ENCODE data around the gene VAV3. TPM values are rescaled to one million over a fixed set of nuclear protein-coding genes. Genes with fewer than 3 reads are reported as not detected.

VAV3 gene
- total and polyA plus RNA-seq, 2 of the 8 experiments (the other 6 are each of a cell fraction or from before 2014, with no cell fraction given): 2.9 to 7.9 TPM

- no peaks in the 10 kb centered on the region for H3K23me2 ChIP-seq (ENCODE audit: low read depth, low read length)
- H3K14ac ChIP-seq (ENCODE audit: insufficient read length): no peak overlapping the region
- no peak overlapping the region for H3K56ac ChIP-seq (replicated peaks; ENCODE audit: insufficient read length, low read depth, low read length)
- POLR2A ChIA-PET (ENCODE audit: partially characterized antibody): no interaction called here
- H2AFZ ChIP-seq (ENCODE audit: low read length): no peak overlapping the region
- no peak overlapping the region for H2BK12ac ChIP-seq (ENCODE audit: low read depth, low read length)
- H3K27ac ChIP-seq (ENCODE audit: low read depth, low read length): no peak overlapping the region
- H3K9ac ChIP-seq (replicated peaks in 1 of 4; ENCODE audit: extremely low read depth in 1 of 4, low read depth in 3 of 4, low read length in 3 of 4): no peak overlapping the region
- H4K20me1 ChIP-seq (replicated peaks in 1 of 2; ENCODE audit: control insufficient read depth in 1 of 2, insufficient read depth in 2 of 2, low read length in 2 of 2): no peaks in the 10 kb centered on the region
- no peak overlapping the region for H2BK5ac ChIP-seq (ENCODE audit: low read depth, low read length)
- H3K9me3 ChIP-seq (ENCODE audit: insufficient read depth in 2 of 2, low read depth in 1 of 2, low read length in 1 of 2): no peaks in the 10 kb centered on the region
- no peak overlapping the region for H3K4me2 ChIP-seq (ENCODE audit: insufficient read depth in 1 of 2, low read depth in 2 of 2, low read length in 2 of 2)
- FAIRE-seq (no peak), DNase-seq (ENCODE audit: low read depth in 1 of 2, low spot score in 2 of 2) (no peak)
- no peak overlapping the region for H3K18ac ChIP-seq (ENCODE audit: extremely low read depth, low read length)
- no peaks in the 10 kb centered on the region for H3K79me2 ChIP-seq (ENCODE audit: control insufficient read depth in 1 of 2, insufficient read depth in 2 of 2, low read length in 2 of 2)
- no peak overlapping the region for H4K91ac ChIP-seq (replicated peaks; ENCODE audit: insufficient read length, low read length)
- CTCF ChIA-PET (ENCODE audit: partially characterized antibody): interaction anchor here (1.0 to 7.8 kb wide), 4 partner anchors 18 to 257 kb away, joined by 3 to 64 read pairs (median 32); no protein-coding TSS in a partner anchor
- no peaks in the 10 kb centered on the region for H3K27me3 ChIP-seq (replicated peaks in 1 of 4; ENCODE audit: control insufficient read depth in 3 of 4, extremely low read depth in 1 of 4, insufficient read depth in 3 of 4, low read length in 3 of 4)
- H4K8ac ChIP-seq (ENCODE audit: extremely low read depth, insufficient read depth, low read length): no peak overlapping the region
- H2BK120ac ChIP-seq (replicated peaks; ENCODE audit: low read depth, low read length): no peak overlapping the region
- no peak overlapping the region for H2AK5ac ChIP-seq (ENCODE audit: low read depth, low read length)
- H3K36me3 ChIP-seq (ENCODE audit: control insufficient read depth in 2 of 4, insufficient read depth in 4 of 4, low read length in 3 of 4): no peaks in the 10 kb centered on the region
- no peak overlapping the region for H2BK15ac ChIP-seq (ENCODE audit: low read length)
- H3K4ac ChIP-seq (replicated peaks; ENCODE audit: insufficient read length, low read depth, low read length): no peak overlapping the region
- H3K79me1 ChIP-seq (ENCODE audit: low read depth, low read length): no peaks in the 10 kb centered on the region
- 89% methylated on average over 2 of the region's 2 CpGs; no CpG with 5 or more reads in 1 of the 2 experiments for WGBS, 2 experiments (ENCODE audit: extremely low coverage in 1 of 2, insufficient coverage in 1 of 2, insufficient read length in 1 of 2, insufficient replicate concordance in 2 of 2, low coverage in 1 of 2, low lambda C conversion rate in 2 of 2, missing lambda C conversion rate in 1 of 2)
- H2BK20ac ChIP-seq (ENCODE audit: low read length): no peak overlapping the region
- H3K23ac ChIP-seq (ENCODE audit: insufficient read length): no peak overlapping the region
- H3K4me1 ChIP-seq (replicated peaks in 1 of 4; ENCODE audit: control insufficient read depth in 3 of 4, insufficient read depth in 4 of 4, low read length in 3 of 4): 0 out of 7 replicates have a peak, but pooled peaks cover 0 to under 1% (median 0%) of the 10 kb centered on the region in 4 experiments
- H4K5ac ChIP-seq (ENCODE audit: insufficient read length, low read depth, low read length): no peak overlapping the region
- no peak overlapping the region for H3K4me3 ChIP-seq (ENCODE audit: extremely low read depth in 1 of 4, insufficient read depth in 2 of 4, low read depth in 3 of 4, low read length in 4 of 4)
- TF ChIP-seq SP4 (IDR thresholded peaks at IDR 0.05; ENCODE audit: low read length) (no peak), SAP30 (IDR thresholded peaks at IDR 0.05; ENCODE audit: insufficient read depth, insufficient replicate concordance, low read length) (no peak), KDM1A (IDR thresholded peaks at IDR 0.05; ENCODE audit: borderline replicate concordance, low read length) (no peak), SIN3A (conservative IDR thresholded peaks at IDR 0.05 in 1 of 2, IDR thresholded peaks at IDR 0.05 in 1 of 2; ENCODE audit: low read depth in 1 of 2, low read length in 2 of 2) (no peak), RBBP5 (IDR thresholded peaks at IDR 0.05; ENCODE audit: borderline replicate concordance, low read depth, low read length) (no peak), GTF2F1 (IDR thresholded peaks at IDR 0.05; ENCODE audit: borderline replicate concordance, low read depth, low read length) (no peak), HDAC2 (IDR thresholded peaks at IDR 0.05; ENCODE audit: borderline replicate concordance in 1 of 2, low read depth in 2 of 2, low read length in 2 of 2) (no peak), EZH2 (IDR thresholded peaks at IDR 0.05; ENCODE audit: low read depth, low read length, severe bottlenecking) (no peak), GABPA (IDR thresholded peaks at IDR 0.05; ENCODE audit: borderline replicate concordance, insufficient read depth, low read length) (no peak), SRF (IDR thresholded peaks at IDR 0.05; ENCODE audit: low read depth, low read length) (no peak), CBX5 (IDR thresholded peaks at IDR 0.05; ENCODE audit: low read depth, low read length) (no peak), FOSL1 (IDR thresholded peaks at IDR 0.05; ENCODE audit: insufficient read depth, low read depth, low read length) (no peak), MAFK (IDR thresholded peaks at IDR 0.05; ENCODE audit: low read depth, low read length) (no peak), CEBPB (IDR thresholded peaks at IDR 0.05; ENCODE audit: low read depth, low read length) (no peak)
Observed at GRCh38 chr1:107533436-107533835, 431.5 kb downstream of the VAV3 start.
